HepG2 (cell line): ENCODE data around the gene KCNQ1OT1. TPM values are rescaled to one million over a fixed set of nuclear protein-coding genes. Genes with fewer than 3 reads are reported as not detected.

ENCODE experiments used
- ARNT2 ChIP-seq: sonication (generic); formaldehyde crosslinking; IDR thresholded peaks from 2 replicates; pipeline ENCODE4 v1.8.0; 2022; ENCODE audit warnings: mild to moderate bottlenecking, low read depth, missing genetic modification reagents, moderate library complexity
- ASH2L ChIP-seq: fragments of 300-600, 200-600 bp; sonication (generic); IDR thresholded peaks from 2 replicates; pipeline ENCODE4 v1.7.0; 2017; ENCODE audit warnings: low read depth, mild to moderate bottlenecking, moderate library complexity, mixed read lengths, low read length; ENCODE audit not compliant: insufficient read length
- BHLHE40 ChIP-seq: IDR thresholded peaks from 2 replicates; pipeline ENCODE4 v1.6.1; 2011; ENCODE audit warnings: low read length, improper control_type of control experiment
- CHD2 ChIP-seq: IDR thresholded peaks from 2 replicates; pipeline ENCODE4 v1.6.1; 2011; ENCODE audit warnings: low read depth, low read length, improper control_type of control experiment
- FOXC1 ChIP-seq: sonication (generic); formaldehyde crosslinking; IDR thresholded peaks from 2 replicates; pipeline ENCODE4 v1.8.0; 2022; ENCODE audit warnings: mild to moderate bottlenecking, missing genetic modification reagents, borderline replicate concordance
- HCFC1 ChIP-seq: fragments of 150-350 bp; IDR thresholded peaks from 2 replicates; pipeline ENCODE4 v1.6.1; 2014; ENCODE audit warnings: low read depth, low read length
- HNF4A ChIP-seq: sonication (generic); formaldehyde crosslinking; IDR thresholded peaks from 2 replicates; pipeline ENCODE4 v1.4.0; 2020; ENCODE audit warnings: missing genetic modification reagents
- IKZF4 ChIP-seq: sonication (generic); formaldehyde crosslinking; IDR thresholded peaks from 2 replicates; pipeline ENCODE4 v1.5.1; 2020; ENCODE audit warnings: borderline replicate concordance, mild to moderate bottlenecking, low read depth, missing genetic modification reagents; ENCODE audit errors: not compliant biosample characterization
- NFYB ChIP-seq: sonication (generic); formaldehyde crosslinking; IDR thresholded peaks from 2 replicates; pipeline ENCODE4 v1.4.0; 2020; ENCODE audit warnings: missing genetic modification reagents
- NR1H2 ChIP-seq: sonication (generic); formaldehyde crosslinking; IDR thresholded peaks from 2 replicates; pipeline ENCODE4 v1.8.1; 2022; ENCODE audit warnings: low read depth, missing genetic modification reagents, borderline replicate concordance
- SAFB2 ChIP-seq: sonication (generic); formaldehyde crosslinking; IDR thresholded peaks from 2 replicates; pipeline ENCODE4 v1.5.1; 2020; ENCODE audit warnings: missing genetic modification reagents, low read depth, mild to moderate bottlenecking, borderline replicate concordance
- SALL2 ChIP-seq: sonication (generic); formaldehyde crosslinking; IDR thresholded peaks from 2 replicates; pipeline ENCODE4 v1.8.1; 2023; ENCODE audit warnings: mild to moderate bottlenecking, missing genetic modification reagents, inconsistent platforms
- SIN3B ChIP-seq: fragments of 150-350 bp; IDR thresholded peaks from 2 replicates; pipeline ENCODE4 v1.6.1; 2014; ENCODE audit warnings: low read length
- TCF7 ChIP-seq: sonication (generic); IDR thresholded peaks from 2 replicates; pipeline ENCODE4 v1.6.1; 2016; ENCODE audit warnings: antibody characterized with exemption, low read depth
- ZNF101 ChIP-seq: sonication (generic); formaldehyde crosslinking; IDR thresholded peaks from 2 replicates; pipeline ENCODE4 v1.4.0; 2020; ENCODE audit warnings: mild to moderate bottlenecking, low read depth, missing genetic modification reagents, borderline replicate concordance
- ZNF430 ChIP-seq: sonication (generic); formaldehyde crosslinking; IDR thresholded peaks from 2 replicates; pipeline ENCODE4 v1.9.0; 2021; ENCODE audit warnings: mild to moderate bottlenecking, missing genetic modification reagents
- ZNF460 ChIP-seq: sonication (generic); formaldehyde crosslinking; IDR thresholded peaks from 2 replicates; pipeline ENCODE4 v1.5.1; 2020; ENCODE audit warnings: missing genetic modification reagents, mild to moderate bottlenecking, borderline replicate concordance
- ZNF672 ChIP-seq: sonication (generic); formaldehyde crosslinking; IDR thresholded peaks from 2 replicates; pipeline ENCODE4 v1.8.1; 2022; ENCODE audit warnings: missing genetic modification reagents
- ZNF687 ChIP-seq: sonication (generic); formaldehyde crosslinking; IDR thresholded peaks from 2 replicates; pipeline ENCODE4 v1.5.1; 2020; ENCODE audit warnings: mild to moderate bottlenecking, missing genetic modification reagents, moderate library complexity
- ZNF788 ChIP-seq: sonication (generic); formaldehyde crosslinking; IDR thresholded peaks from 2 replicates; pipeline ENCODE4 v1.5.0; 2020; ENCODE audit warnings: mild to moderate bottlenecking, missing genetic modification reagents, borderline replicate concordance
- polyA plus RNA-seq, 8 experiments: library from polyadenylated mRNA; depleted of rRNA in 3 of 8; stranded (reverse) in 7 of 8; unstranded in 1 of 8; fragments of >200 nt; fragmentation: Illumina TruSeq in 4 of 8; extraction: Trizol in 4 of 8; gene quantifications; 2 replicates each; pipeline versions ENCODE4 v1.2.1 to v1.2.3, GENCODE V29; 2011 to 2016; ENCODE audit warnings: low read depth in 4 of 8, missing spikeins in 1 of 8, mixed read lengths in 1 of 8; ENCODE audit not compliant: insufficient read depth in 1 of 8
- total RNA-seq, 5 experiments: library from RNA; depleted of rRNA; stranded (reverse); fragments of >200 nt; fragmentation: Illumina TruSeq; extraction: Trizol; gene quantifications; 2 replicates each; pipeline ENCODE4 v1.2.3, GENCODE V29; 2016; ENCODE audit warnings: low read depth in 1 of 5
- TF ChIP-seq, protein P1 (sequence below): sonication (generic); formaldehyde crosslinking; IDR thresholded peaks from 2 replicates; pipeline ENCODE4 v1.8.0; 2022; ENCODE audit warnings: mild to moderate bottlenecking, missing genetic modification reagents, moderate library complexity
- TF ChIP-seq, protein P2 (sequence below): IDR thresholded peaks from 2 replicates; pipeline ENCODE4 v1.6.1; 2016
- TF ChIP-seq, protein P3 (sequence below): sonication (generic); formaldehyde crosslinking; IDR thresholded peaks from 2 replicates; pipeline ENCODE4 v1.5.0; 2020; ENCODE audit warnings: missing genetic modification reagents, mild to moderate bottlenecking, borderline replicate concordance

KCNQ1OT1 gene
- total and polyA plus RNA-seq, 2 of the 13 experiments (the other 11 are each of a cell fraction or from before 2014, with no cell fraction given), result 1.3 to 18.9 TPM

- TF ChIP-seq NR1H2 (CRISPR knock-in tag) (no peak), CHD2 (0 out of 2 replicates have a peak, but pooled peaks have one; percentile 25), HNF4A (CRISPR knock-in tag) (peak; percentile 97), ZNF460 (CRISPR knock-in tag) (0 out of 2 replicates have a peak, but pooled peaks have one; percentile 30), IKZF4 (peak; percentile 81), SAFB2 (CRISPR knock-in tag) (no peak; the same call in 1 of the 2 replicates), FOXC1 (CRISPR knock-in tag) (no peak; the same call in 1 of the 2 replicates), ARNT2 (CRISPR knock-in tag) (no peak; the same call in 1 of the 2 replicates), ZNF101 (CRISPR knock-in tag) (no peak), HCFC1 (no peak), ASH2L (peak; percentile 89), ZNF672 (no peak), TCF7 (no peak; the same call in 1 of the 2 replicates), NFYB (CRISPR knock-in tag) (peak; percentile 12; the same call in 1 of the 2 replicates), ZNF430 (peak; percentile 31; the same call in 1 of the 2 replicates), SIN3B (no peak), ZNF687 (CRISPR knock-in tag) (peak; percentile 79), ZNF788 (peak; percentile 45), BHLHE40 (no peak), SALL2 (CRISPR knock-in tag) (0 out of 2 replicates have a peak, but pooled peaks have one; percentile 21)
- TF ChIP-seq, protein P1, sequence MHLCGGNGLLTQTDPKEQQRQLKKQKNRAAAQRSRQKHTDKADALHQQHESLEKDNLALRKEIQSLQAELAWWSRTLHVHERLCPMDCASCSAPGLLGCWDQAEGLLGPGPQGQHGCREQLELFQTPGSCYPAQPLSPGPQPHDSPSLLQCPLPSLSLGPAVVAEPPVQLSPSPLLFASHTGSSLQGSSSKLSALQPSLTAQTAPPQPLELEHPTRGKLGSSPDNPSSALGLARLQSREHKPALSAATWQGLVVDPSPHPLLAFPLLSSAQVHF, result no peak
- TF ChIP-seq, protein P2, sequence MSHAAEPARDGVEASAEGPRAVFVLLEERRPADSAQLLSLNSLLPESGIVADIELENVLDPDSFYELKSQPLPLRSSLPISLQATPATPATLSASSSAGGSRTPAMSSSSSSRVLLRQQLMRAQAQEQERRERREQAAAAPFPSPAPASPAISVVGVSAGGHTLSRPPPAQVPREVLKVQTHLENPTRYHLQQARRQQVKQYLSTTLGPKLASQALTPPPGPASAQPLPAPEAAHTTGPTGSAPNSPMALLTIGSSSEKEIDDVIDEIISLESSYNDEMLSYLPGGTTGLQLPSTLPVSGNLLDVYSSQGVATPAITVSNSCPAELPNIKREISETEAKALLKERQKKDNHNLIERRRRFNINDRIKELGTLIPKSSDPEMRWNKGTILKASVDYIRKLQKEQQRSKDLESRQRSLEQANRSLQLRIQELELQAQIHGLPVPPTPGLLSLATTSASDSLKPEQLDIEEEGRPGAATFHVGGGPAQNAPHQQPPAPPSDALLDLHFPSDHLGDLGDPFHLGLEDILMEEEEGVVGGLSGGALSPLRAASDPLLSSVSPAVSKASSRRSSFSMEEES (CRISPR knock-in tag), result no peak; the same call in 1 of the 2 replicates
- TF ChIP-seq, protein P3, sequence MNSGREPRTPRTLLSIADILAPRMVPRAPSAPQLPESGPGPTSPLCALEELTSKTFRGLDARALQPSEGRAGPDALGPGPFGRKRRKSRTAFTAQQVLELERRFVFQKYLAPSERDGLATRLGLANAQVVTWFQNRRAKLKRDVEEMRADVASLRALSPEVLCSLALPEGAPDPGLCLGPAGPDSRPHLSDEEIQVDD, result no peak
Measured at GRCh38 chr11:2730272-2731129, 30.7 kb upstream of the KCNQ1OT1 start (continued).
